KG1 (cell line): ENCODE results near the gene ETV6.
"Not testable (repeated sequence)": the region's sequence is repeated elsewhere in the genome, so short reads cannot be mapped to it uniquely, and the experiment has no call there.

ENCODE experiments used
- DNase-seq: peaks from one replicate; lab custom pipeline; 2025; lab: John Stamatoyannopoulos, UW

Gene ETV6

GRCh38 chr12:11888029-11888428, 238.6 kb downstream of the ETV6 start:
- DNase-seq: no peak

- no peak for DNase-seq
These were observed 241.9 kb downstream of the ETV6 start for GRCh38 chr12:11891346-11891745.

GRCh38 chr12:11891754-11892386, 242.4 kb downstream of the ETV6 start:
- no peak for DNase-seq

DNA sequence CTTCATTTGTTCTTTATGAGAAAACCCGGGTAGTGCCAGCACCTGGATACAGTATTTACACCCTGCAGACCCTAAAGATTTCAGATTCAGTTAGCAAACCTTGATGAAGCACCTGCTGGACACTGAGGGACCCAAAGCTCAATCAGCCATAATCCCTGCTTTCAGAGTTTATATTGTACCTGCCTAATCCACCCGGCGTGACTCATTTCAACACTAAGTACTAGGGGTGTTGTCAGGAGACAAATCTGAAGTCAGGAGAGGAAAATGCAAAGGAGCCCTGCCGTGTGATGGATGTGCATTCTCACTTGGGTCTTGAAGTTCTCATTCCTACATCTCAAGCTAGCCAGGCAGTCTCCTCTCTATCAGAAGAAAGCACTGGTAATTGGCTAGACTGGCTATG, 244.5 kb downstream of the ETV6 start:
- DNase-seq: no peak

DNA sequence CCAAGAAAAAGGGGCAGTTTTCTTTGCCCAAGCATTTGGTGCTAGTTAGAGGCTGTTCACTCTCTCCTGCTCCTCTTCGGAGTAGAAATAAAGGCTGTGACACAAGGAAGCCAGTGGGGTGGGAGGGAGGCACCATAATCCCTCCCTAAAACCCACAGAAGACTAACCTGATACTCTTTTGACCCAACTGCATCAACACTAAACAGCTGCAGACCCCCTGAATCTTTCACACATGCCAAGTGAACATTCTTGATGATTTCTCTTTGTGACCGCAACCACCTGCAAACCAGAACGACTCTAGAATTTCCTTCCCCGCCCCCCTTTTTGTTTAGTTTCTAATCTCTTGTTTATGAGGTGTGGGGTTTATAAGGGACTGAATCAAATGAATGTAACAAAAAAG, 245.4 kb downstream of the ETV6 start:
- no peak for DNase-seq

GRCh38 chr12:11895421-11896078, 246.1 kb downstream of the ETV6 start:
- no peak for DNase-seq

- no peak for DNase-seq
These were observed 247.0 kb downstream of the ETV6 start for GRCh38 chr12:11896417-11896929.

DNA sequence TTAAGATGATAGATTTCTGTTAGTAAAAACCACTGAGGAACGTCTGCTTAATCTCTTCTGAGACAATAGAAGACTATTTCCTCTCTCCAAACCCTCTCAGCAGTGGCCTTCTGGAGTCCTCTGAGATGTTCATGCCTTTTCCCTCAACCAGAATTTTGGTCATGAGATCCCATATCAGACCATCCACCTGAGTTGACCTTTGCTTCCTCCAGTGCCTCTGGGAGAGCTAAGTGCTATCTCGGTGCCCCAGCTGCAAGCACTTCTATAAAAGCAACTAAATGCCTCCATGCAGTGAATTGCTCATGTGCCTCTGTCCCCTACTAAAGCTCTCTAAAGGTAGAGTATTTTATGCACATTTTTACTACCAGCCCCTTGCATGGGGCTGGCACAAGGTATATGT, 248.4 kb downstream of the ETV6 start:
- no peak for DNase-seq

GRCh38 chr12:11901701-11902524, 252.4 kb downstream of the ETV6 start:
- no peak for DNase-seq

DNA sequence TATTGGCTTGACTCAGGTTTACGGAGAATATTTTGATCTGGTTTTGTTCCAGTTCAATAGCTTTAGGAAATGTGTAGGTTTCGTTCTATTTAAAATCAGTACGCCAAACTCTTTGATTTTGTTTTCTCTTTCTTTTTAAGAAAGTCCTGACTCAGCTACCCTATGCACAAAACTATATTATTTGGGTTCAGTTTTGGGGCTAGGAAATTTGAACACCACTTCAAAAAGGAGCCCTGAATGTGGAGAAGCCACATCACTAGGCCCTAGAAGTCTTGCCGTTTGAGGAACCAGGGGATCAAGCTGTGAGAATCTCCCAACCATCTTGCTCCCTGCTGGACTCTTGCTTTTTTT, 253.0 kb downstream of the ETV6 start:
- no peak for DNase-seq

- DNase-seq: no peak
These were observed 254.7 kb downstream of the ETV6 start for GRCh38 chr12:11904124-11904523.

DNA sequence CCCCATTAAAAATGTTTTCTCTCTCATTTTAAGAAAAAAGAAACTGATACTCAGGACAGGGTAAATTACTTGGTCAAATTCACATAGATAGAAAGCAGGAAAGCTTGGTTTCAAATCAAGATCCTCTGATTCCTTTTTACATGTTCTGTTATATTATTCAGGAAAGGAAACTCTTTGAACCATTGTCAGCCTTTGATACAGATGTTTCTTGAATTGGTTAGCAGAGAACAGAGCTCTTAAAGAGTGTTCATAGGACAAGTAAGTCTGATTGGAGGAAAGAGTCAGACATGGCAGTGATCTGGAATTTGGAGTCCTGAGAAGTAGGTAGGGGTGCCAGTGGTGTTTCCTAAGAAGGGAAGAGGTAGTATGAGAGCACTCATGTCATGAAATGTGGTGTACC, 256.1 kb downstream of the ETV6 start:
- DNase-seq: no peak

- no peak for DNase-seq
These were observed 256.9 kb downstream of the ETV6 start for GRCh38 chr12:11906286-11906935.

GRCh38 chr12:11907625-11908024, 258.2 kb downstream of the ETV6 start:
- no peak for DNase-seq

DNA sequence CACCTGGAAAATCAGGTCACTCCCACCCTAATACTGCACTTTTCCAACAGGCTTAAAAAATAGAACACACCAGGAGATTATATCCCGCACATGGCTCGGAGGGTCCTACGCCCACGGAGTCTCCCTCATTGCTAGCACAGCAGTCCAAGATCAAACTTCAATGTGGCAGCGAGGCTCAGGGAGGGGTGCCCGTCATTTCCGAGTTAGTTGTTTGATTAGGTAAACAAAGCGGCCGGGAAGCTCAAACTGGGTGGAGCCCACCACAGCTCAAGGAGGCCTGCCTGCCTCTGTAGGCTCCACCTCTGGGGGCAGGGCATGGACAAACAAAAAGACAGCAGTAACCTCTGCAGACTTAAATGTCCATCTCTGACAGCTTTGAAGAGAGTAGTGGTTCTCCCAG, 259.9 kb downstream of the ETV6 start:
- not testable (repeated sequence) for DNase-seq

DNA sequence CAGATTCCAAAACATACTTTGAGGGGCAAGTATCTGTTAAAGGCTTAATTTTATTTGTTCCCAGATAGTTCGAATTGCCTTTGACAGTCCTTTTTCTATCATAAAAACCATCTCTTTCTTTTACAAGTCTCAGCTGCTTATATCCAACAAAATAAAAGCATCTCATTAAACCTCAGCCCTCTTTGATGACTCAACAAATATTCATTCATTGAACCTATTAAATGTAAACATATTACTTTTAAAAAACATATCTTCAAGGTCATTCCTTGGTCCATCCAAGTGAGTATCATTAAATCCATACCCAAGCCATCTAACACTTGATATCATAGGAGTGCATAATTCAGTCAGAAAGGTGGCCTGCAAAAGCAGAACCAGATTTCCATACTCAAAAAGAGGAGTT, 266.6 kb downstream of the ETV6 start:
- DNase-seq: no peak

- DNase-seq: no peak
These were observed 267.3 kb downstream of the ETV6 start for GRCh38 chr12:11916771-11917170.

GRCh38 chr12:11917501-11917900, 268.0 kb downstream of the ETV6 start:
- DNase-seq: no peak

DNA sequence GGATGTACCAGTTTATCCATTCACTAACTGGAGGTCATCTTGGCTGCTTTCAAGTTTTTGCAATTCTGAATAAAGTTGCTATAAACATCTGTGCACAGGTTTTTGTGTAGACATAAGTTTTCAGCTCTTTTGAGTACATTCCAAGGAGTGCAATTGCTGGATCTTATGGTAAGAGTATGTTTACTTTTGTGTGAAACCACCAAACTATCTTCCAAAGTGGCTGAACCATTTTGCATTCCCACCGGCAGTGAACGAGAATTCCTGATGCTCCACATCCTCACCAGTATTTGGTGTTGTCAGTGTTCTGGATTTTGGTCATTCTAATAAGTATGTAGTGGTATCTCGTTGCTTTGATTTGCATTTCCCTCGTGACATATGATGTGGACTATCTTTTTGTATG, 270.8 kb downstream of the ETV6 start:
- no peak for DNase-seq

GRCh38 chr12:11922361-11922760, 272.9 kb downstream of the ETV6 start:
- DNase-seq: no peak

- no peak for DNase-seq
These were observed 273.6 kb downstream of the ETV6 start for GRCh38 chr12:11923067-11923466.

GRCh38 chr12:11927286-11927935, 277.9 kb downstream of the ETV6 start:
- no peak for DNase-seq
